ENCODE results near the gene OPCML.

Gene OPCML

GRCh38 chr11:132779497-132779896 is 752.8 kb downstream of the OPCML start:
- H3K27me3 ChIP-seq (replicated peaks) = no peaks in the 10 kb centered on the region
- no peak overlapping the region for H3K4me3 ChIP-seq (ENCODE audit: low read depth, low read length)
- H3K27ac ChIP-seq = no peak overlapping the region
- in situ Hi-C loops (cut with HindIII; ENCODE audit: low pct_ligation_motif_present, low sequenced_read_pairs) = no loop called here
- no peaks in the 10 kb centered on the region for H3K36me3 ChIP-seq (replicated peaks)
- DNase-seq = peak; percentile 12
- no peak for TF ChIP-seq CTCF (IDR thresholded peaks at IDR 0.05; ENCODE audit: low read depth, low read length, missing control alignments)

- in situ Hi-C loops (cut with HindIII; ENCODE audit: low pct_ligation_motif_present, low sequenced_read_pairs) = no loop called here
- DNase-seq = no peak
- no peaks in the 10 kb centered on the region for H3K27me3 ChIP-seq (replicated peaks)
- H3K36me3 ChIP-seq (replicated peaks) = no peaks in the 10 kb centered on the region
- TF ChIP-seq CTCF (IDR thresholded peaks at IDR 0.05; ENCODE audit: low read depth, low read length, missing control alignments) = no peak
- H3K27ac ChIP-seq = no peak overlapping the region
- H3K4me3 ChIP-seq (ENCODE audit: low read depth, low read length) = no peak overlapping the region
Measured at GRCh38 chr11:132777067-132777975, 755.0 kb downstream of the OPCML start.

- no peak for TF ChIP-seq CTCF (IDR thresholded peaks at IDR 0.05; ENCODE audit: low read depth, low read length, missing control alignments)
- Histone ChIP-seq H3K36me3 (replicated peaks) (no peaks in the 10 kb centered on the region), H3K27me3 (replicated peaks) (no peaks in the 10 kb centered on the region), H3K27ac (no peak overlapping the region), H3K4me3 (ENCODE audit: low read depth, low read length) (no peak overlapping the region)
- no peak for DNase-seq
- in situ Hi-C loops (cut with HindIII; ENCODE audit: low pct_ligation_motif_present, low sequenced_read_pairs) = no loop called here
Measured at GRCh38 chr11:132773751-132774150, 758.5 kb downstream of the OPCML start.

GRCh38 chr11:132772703-132773545 is 759.4 kb downstream of the OPCML start:
- TF ChIP-seq CTCF (IDR thresholded peaks at IDR 0.05; ENCODE audit: low read depth, low read length, missing control alignments) = no peak
- Histone ChIP-seq H3K27me3 (replicated peaks) (no peaks in the 10 kb centered on the region), H3K27ac (no peak overlapping the region), H3K36me3 (replicated peaks) (no peaks in the 10 kb centered on the region), H3K4me3 (ENCODE audit: low read depth, low read length) (no peak overlapping the region)
- no peak for DNase-seq
- in situ Hi-C loops (cut with HindIII; ENCODE audit: low pct_ligation_motif_present, low sequenced_read_pairs) = no loop called here

- no peak for DNase-seq
- H3K36me3 ChIP-seq (replicated peaks) = no peaks in the 10 kb centered on the region
- no peaks in the 10 kb centered on the region for H3K27me3 ChIP-seq (replicated peaks)
- in situ Hi-C loops (cut with HindIII; ENCODE audit: low pct_ligation_motif_present, low sequenced_read_pairs) = no loop called here
- no peak overlapping the region for H3K4me3 ChIP-seq (ENCODE audit: low read depth, low read length)
- no peak overlapping the region for H3K27ac ChIP-seq
- no peak for TF ChIP-seq CTCF (IDR thresholded peaks at IDR 0.05; ENCODE audit: low read depth, low read length, missing control alignments)
Measured at GRCh38 chr11:132771746-132772145, 760.6 kb downstream of the OPCML start.
